ENCODE data around the gene SELENOV.
A peak's percentile ranks its signal among the peaks of the same experiment; 100 is the strongest.

The SELENOV gene

DNA sequence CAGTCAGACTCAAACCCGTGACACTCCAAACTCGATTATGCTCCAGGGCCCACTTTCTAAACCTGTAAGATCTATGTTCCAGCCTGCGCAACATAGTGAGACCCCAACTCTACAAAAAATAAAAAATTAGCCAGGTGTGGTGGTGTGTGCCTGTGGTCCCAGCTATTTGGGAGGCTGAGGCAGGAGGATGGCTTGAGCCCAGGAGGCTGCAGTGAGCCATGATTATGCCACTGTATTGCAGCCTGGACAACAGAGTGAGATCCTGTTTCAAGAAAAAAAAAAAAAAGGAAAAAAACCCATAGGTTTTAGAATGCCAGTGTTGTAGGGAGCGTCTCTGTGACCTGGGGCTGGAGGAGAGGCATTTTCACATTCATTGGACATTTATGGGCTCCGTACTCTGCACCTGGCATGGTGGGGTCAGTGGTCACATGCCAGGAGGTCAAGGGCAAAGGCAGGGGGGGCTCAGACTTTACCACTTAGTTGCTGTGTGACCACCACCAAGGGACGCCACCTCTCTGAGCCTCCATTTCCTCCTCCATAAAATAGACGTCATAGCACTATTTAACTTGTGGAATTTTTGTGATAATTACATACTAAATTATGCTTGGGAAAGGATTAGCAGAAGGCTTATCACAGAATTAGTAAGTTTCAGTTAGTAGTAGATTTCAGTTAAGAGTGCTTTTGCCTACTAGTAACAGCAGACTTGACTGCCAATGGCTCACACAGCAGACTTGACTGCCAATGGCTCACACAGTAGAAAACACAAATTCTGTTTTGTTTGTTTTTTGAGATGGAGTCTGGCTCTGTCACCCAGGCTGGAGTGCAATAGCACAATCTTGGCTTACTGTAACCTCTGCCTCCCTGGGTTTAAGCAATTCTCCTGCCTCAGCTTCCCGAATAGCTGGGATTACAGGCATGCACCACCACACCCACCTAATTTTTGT, 5.9 kb downstream of the SELENOV start:
- no peak for DNase-seq (ENCODE audit: low spot score)

GRCh38 chr19:39524495-39524894, 9.6 kb downstream of the SELENOV start:
- no peak for DNase-seq (ENCODE audit: low spot score)

DNA sequence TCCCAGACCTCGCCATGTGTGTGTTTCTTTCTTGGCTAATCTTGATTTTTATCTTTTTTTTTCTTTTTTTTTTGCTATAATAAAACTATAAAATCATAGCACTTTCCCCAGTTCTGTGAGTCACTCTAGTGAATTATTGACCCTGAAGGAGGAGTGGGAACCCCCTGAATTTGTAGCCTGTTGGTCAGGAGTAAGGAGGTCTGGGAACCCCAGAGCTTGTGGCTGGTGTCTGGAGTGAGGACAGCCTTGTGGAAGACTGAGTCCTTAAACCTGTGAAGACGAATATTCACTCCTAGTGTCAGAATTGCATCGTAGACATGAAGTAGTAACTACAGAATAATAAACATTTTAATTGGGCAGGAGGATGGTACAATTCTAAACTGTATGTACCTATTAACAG, 10.3 kb downstream of the SELENOV start:
- DNase-seq (ENCODE audit: low spot score): no peak

DNA sequence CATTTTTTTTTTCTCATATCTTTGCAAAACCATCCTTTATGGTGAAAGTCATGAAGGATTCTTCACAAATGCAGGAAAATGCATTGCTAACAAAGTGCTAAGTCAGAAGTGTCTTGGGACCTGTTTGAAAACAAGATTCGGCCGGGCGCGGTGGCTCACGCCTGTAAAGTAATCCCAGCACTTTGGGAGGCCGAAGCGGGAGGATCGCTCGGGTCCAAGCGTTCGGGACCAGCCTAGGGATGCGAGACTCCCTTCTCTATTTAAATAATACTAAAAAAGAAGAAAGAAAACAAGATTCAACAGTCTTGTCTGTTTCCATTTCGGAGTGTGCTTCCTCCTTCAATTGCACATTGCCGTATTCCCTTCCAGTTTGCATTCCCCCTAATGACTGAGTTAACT, 16.9 kb downstream of the SELENOV start:
- no peak for DNase-seq (ENCODE audit: low spot score)

DNA sequence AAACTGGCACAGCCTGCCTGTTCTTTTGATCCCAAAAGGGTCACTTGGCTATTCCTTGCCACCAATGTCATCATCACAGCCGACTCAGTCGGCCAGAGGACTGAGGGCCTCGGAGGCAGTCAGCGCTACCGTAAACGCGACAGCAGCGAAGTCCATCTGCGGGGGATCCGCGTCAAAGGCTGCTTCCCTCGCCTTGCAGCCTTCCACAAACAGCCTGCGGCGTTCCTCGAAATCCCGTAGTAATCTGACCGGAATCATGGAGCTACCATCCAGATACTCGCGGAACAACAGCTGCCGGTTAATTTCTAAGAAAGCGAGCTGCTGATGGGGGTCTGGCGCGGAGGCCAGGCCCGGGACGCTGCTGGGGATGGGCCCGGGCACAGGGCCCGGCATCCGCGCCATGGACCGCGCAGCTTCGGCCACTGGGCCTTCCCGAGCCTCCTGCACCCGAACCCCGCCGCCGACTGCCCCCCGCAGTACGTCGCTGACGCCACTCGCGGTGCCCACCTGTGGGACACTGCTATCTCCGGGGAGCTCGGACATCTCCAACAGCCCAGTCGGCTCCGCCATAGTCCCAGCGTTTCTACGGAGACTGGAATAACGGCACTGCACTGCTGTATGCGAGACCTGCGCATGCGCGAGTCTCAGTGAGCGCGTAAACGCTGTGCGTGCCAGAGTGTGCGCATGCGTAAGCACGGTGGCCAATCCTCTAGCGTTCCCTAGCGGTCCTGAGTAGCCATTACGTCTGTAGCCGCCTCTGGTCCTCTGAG, 17.5 kb downstream of the SELENOV start, which contains the start of gene EID2B:
Gene EID2B, minus strand, starts transcription at position 620 of the 770 bp plus-strand sequence. Its CDS starts 50 bp downstream, at position 570.
- DNase-seq (ENCODE audit: low spot score): peak; percentile 95

GRCh38 chr19:39533003-39533512, 18.1 kb downstream of the SELENOV start:
- DNase-seq (ENCODE audit: low spot score): no peak

DNA sequence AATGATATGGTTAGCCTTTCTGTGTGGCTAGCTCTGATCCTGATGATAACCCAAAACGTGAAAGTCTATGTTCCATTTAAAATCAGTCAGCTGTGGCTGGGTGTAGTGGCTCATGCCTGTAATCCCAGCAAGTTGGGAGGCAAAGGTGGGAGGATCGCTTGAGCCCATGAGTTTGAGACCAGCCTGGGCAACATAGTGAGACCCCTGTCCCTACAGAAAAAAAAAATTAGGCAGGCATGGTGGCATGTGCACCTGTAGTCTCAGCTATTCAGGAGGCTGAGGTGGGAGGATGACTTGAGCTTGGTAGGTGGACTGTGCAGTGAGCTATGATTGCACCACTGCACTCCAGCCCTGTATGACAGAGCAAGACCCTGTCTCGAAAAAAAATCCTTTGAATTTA, 18.9 kb downstream of the SELENOV start:
- DNase-seq (ENCODE audit: low spot score): no peak

DNA sequence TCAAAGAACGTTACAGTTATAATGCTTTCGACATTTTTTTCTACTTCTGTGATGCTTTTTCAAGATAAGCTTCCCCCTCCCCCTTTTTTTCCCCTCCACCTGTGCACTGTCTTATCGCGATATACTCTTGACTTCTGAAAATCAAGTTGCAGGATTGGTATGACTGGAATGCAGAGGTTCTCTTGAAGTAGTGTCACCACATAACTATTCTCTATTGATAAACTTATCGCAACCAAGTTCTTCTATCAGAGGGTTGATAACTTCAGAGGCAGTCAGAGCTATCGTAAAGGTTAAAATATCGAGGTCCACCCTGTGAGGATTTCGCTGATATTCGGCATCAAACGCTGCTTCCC, 24.2 kb downstream of the SELENOV start:
- no peak for DNase-seq (ENCODE audit: low spot score)

GRCh38 chr19:39539518-39540332, 24.8 kb downstream of the SELENOV start, which contains the start of gene EID2:
EID2 (minus strand) TSS chr19:39540161; CDS start chr19:39540079, 82 bp downstream.
- DNase-seq (ENCODE audit: low spot score): peak; percentile 92

GRCh38 chr19:39540333-39540673, 25.4 kb downstream of the SELENOV start:
- DNase-seq (ENCODE audit: low spot score): no peak

GRCh38 chr19:39542206-39542605, 27.3 kb downstream of the SELENOV start:
- peak; percentile 82 for DNase-seq (ENCODE audit: low spot score)

- DNase-seq (ENCODE audit: low spot score): no peak
These were observed 28.5 kb downstream of the SELENOV start for GRCh38 chr19:39543477-39543857.

DNA sequence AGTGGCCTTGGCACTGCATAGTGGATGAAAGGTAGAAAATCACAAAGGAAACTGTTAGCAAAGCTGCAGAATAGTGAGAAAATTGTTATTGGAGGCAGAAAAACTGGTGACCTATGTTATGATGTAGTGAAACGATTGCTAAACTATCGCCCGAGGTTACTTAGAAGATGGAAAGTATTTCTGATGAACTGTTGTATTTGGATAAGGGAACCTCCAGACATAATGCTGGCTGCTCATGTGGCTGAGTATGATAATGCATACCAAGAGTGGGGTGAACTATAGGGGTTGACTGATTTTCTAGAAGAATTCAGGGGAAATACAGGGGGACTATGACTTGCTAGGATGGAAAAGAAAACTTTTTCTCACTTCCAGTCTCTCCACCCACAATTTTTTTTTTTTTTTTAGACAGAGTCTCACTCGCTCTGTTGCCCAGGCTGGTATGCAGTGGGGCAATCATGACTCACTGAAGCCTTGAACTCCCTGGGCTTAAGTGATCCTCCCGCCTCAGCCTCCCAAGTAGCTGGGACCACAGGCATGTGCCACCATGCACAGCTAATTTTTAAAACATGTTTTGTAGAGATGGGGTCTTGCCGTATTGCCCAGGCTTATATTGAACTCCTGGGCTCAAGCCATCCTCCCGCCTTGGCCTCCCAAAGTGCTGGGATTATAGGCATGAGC, 29.4 kb downstream of the SELENOV start:
- no peak for DNase-seq (ENCODE audit: low spot score)

GRCh38 chr19:39544911-39545310, 30.0 kb downstream of the SELENOV start:
- no peak for DNase-seq (ENCODE audit: low spot score)

DNA sequence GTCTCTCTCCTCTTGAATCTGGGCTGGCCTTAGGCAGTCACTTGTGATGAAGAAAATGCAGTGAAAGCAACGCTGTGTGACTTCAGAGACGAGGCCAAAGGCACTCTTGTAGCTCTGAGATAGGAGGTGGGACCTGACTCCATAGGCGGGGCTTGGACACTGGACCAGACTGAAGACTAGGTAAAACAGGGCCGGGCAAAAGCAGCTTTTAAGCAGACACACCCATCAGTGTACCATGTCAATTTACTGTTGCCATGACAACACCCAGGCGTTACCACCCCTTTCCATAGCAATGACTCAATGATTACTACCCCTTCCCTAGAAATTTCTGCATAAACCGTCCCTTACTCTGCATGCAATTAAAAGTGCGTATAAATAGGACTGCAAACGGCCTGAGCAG, 31.7 kb downstream of the SELENOV start:
- DNase-seq (ENCODE audit: low spot score): no peak

DNA sequence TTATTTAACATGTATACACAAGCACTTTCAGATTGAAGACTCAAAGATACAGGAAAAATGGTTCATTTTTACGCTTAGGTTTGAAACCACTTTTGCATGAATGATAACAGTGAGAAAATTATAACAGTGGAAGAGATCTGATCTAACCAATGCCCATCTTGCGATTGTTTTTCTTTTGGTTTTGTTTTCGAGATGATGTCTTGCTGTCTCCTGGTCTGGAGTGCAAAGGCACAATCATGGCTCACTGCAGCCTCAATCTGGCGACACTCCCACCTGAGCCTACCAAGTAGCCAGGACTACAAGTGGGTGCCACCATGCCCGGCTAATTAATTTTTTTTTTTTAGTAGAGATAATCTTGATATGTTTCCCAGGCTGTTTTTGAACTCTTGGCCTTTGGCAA, 35.3 kb downstream of the SELENOV start:
- DNase-seq (ENCODE audit: low spot score): no peak

- no peak for DNase-seq (ENCODE audit: low spot score)
These were observed 38.2 kb downstream of the SELENOV start for GRCh38 chr19:39553082-39553652.

GRCh38 chr19:39554701-39555311, 39.9 kb downstream of the SELENOV start:
- DNase-seq (ENCODE audit: low spot score): no peak

DNA sequence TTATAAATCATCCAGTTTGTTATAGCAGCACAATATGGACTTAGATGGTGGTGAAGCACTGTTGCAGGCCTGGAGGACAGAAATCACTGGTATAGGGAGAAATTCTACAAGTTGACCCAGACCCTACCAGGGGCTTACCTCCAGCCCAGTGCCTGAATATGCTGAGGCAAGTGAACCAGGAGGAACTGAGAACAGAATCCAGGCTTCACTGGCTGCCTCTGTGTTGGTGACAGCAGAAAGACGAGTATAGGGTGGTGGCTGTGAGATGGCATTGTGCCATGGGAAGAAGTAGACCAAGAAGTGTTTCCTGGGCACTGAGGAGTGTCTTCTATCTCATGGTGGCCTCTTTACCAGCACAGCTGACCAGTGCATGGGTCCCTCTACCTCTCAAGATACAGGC, 40.9 kb downstream of the SELENOV start:
- DNase-seq (ENCODE audit: low spot score): peak; percentile 37

DNA sequence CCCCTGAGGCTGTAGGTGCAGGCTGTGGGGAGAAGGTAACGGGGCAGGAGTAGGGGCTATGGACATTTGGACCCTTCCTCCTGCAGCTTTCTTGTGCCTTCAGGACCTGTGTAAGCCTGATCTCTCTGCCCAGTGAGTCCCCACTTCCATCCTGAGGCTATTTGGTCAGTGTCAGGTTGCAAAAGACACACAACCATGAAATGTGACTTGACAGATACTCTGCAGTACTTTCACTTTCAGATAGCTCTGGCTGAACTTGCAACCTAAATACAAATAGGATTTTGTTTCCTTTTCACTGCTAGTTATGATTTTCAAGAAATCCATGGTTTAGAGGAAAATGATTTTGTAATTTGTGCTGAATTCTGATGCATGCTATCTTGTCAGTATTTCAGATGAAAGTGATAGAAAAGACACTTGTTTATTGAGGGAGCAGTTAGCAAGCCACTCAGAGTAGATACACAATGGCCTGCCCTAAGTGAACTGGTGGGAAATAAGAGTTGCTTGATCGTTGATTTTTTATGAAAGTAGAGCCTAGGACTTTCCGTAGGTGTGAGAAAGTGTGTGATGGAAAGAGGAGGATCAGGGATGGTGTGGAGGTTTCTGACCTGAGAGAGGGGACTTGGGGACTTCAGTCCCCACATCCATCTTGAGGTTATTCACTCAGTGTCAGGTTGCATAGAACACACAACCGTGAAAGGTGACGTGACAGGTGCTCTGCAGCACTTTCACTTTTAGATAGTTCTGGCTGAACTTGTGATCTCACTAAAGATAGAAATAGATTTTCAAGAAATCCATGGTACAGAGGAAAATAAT, 43.1 kb downstream of the SELENOV start:
- no peak for DNase-seq (ENCODE audit: low spot score)

Measured in pons (tissue), 1 donor.